ENCODE measurements around the gene FIZ1. TPM values are rescaled to one million over a fixed set of nuclear protein-coding genes. Genes with fewer than 3 reads are reported as not detected.

Gene FIZ1
- total RNA-seq, 2 experiments from 2014 or later = 6.0 to 17.1 TPM

DNA sequence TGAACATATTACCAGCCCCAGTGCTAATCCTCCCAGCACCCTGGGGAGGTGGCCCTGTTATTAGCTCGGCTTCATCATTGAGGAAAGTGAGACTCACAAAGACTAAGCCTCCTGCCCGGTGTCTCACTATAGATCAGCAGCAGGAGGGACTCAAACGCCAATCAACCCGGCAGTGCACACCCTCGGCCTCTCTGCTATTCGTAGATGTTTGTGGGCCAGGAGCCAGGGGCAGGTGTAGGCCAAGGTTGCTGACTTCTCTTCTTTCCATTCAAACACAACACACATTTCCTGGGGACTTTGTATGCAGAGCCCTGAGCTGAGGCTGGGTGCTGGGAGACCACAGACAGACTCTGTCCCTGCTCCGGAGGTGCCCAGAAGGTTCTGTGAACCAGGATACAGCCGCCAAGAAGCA is 44.6 kb downstream of the FIZ1 start:
- Histone ChIP-seq H3K27ac (ENCODE audit: low read depth, low read length, poor library complexity, severe bottlenecking) (no peak overlapping the region), H3K9me2 (ENCODE audit: insufficient read depth, low read length) (no peaks in the 10 kb centered on the region), H3K4me2 (ENCODE audit: low read length) (no peak overlapping the region), H3K4me3 (ENCODE audit: low read depth, low read length, poor library complexity, severe bottlenecking) (no peak overlapping the region), H3K9me3 (ENCODE audit: low read length) (no peaks in the 10 kb centered on the region), H3K79me2 (ENCODE audit: insufficient read depth, low read depth, low read length) (no peaks in the 10 kb centered on the region), H4K20me1 (ENCODE audit: insufficient read depth, low read length) (no peaks in the 10 kb centered on the region), H3K4me1 (ENCODE audit: insufficient read depth, low read length, poor library complexity, severe bottlenecking) (peaks cover 4% of the 10 kb centered on the region), H2AFZ (ENCODE audit: low read length) (no peak overlapping the region), H3K36me3 (ENCODE audit: insufficient read depth, low read length) (no peaks in the 10 kb centered on the region)
- intact Hi-C loops (cut with micrococcal nuclease; ENCODE audit: unreplicated experiment) = no loop called here
- CTCF ChIA-PET (ENCODE audit: unreplicated experiment) = no interaction called here
- DNase-seq (ENCODE audit: low spot score) = no peak
- no TSS peak for BruUV-seq (replicated peaks)
- TF ChIP-seq, protein P1, sequence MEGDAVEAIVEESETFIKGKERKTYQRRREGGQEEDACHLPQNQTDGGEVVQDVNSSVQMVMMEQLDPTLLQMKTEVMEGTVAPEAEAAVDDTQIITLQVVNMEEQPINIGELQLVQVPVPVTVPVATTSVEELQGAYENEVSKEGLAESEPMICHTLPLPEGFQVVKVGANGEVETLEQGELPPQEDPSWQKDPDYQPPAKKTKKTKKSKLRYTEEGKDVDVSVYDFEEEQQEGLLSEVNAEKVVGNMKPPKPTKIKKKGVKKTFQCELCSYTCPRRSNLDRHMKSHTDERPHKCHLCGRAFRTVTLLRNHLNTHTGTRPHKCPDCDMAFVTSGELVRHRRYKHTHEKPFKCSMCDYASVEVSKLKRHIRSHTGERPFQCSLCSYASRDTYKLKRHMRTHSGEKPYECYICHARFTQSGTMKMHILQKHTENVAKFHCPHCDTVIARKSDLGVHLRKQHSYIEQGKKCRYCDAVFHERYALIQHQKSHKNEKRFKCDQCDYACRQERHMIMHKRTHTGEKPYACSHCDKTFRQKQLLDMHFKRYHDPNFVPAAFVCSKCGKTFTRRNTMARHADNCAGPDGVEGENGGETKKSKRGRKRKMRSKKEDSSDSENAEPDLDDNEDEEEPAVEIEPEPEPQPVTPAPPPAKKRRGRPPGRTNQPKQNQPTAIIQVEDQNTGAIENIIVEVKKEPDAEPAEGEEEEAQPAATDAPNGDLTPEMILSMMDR (conservative IDR thresholded peaks at IDR 0.05; ENCODE audit: low read length) = no peak
- no peak for TF ChIP-seq EZH2phosphoT487 (IDR thresholded peaks at IDR 0.05; ENCODE audit: borderline replicate concordance, low read depth, low read length)
- POLR2A ChIA-PET = no interaction called here

DNA sequence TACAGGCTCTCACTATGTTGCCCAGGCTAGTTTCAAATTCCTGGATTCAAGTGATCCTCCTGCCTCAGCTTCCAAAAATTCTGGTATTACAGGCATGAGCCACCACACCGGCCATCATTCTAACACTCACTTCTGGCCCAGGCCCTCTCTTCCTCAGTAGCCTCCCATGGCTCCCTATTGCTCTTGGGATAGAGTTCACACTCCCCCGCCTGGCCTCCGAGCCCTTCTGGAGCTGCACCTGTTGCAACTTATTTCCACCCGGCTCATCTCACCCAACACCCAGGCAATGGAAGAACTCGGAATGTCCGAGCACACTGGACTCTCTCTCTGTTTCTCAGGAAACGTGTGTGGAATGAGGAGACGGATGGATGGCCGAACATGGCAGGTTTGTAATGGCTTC is 45.0 kb downstream of the FIZ1 start:
- ChIA-PET CTCF (ENCODE audit: unreplicated experiment) (no interaction called here), POLR2A (no interaction called here)
- no peaks in the 10 kb centered on the region for H3K36me3 ChIP-seq (ENCODE audit: insufficient read depth, low read length)
- H3K79me2 ChIP-seq (ENCODE audit: insufficient read depth, low read depth, low read length) = no peaks in the 10 kb centered on the region
- no TSS peak for BruUV-seq (replicated peaks)
- H3K27ac ChIP-seq (ENCODE audit: low read depth, low read length, poor library complexity, severe bottlenecking) = no peak overlapping the region
- H3K4me1 ChIP-seq (ENCODE audit: insufficient read depth, low read length, poor library complexity, severe bottlenecking) = peaks cover 8% of the 10 kb centered on the region
- no peak for TF ChIP-seq EZH2phosphoT487 (IDR thresholded peaks at IDR 0.05; ENCODE audit: borderline replicate concordance, low read depth, low read length)
- TF ChIP-seq, protein P1 (conservative IDR thresholded peaks at IDR 0.05; ENCODE audit: low read length) = no peak
- H2AFZ ChIP-seq (ENCODE audit: low read length) = no peak overlapping the region
- H3K4me2 ChIP-seq (ENCODE audit: low read length) = no peak overlapping the region
- no peak overlapping the region for H3K4me3 ChIP-seq (ENCODE audit: low read depth, low read length, poor library complexity, severe bottlenecking)
- intact Hi-C loops (cut with micrococcal nuclease; ENCODE audit: unreplicated experiment) = no loop called here
- no peak for DNase-seq (ENCODE audit: low spot score)
- no peaks in the 10 kb centered on the region for H3K9me2 ChIP-seq (ENCODE audit: insufficient read depth, low read length)
- H4K20me1 ChIP-seq (ENCODE audit: insufficient read depth, low read length) = no peaks in the 10 kb centered on the region
- no peaks in the 10 kb centered on the region for H3K9me3 ChIP-seq (ENCODE audit: low read length)

- Histone ChIP-seq H3K4me1 (ENCODE audit: insufficient read depth, low read length, poor library complexity, severe bottlenecking) (peaks cover 8% of the 10 kb centered on the region), H3K4me2 (ENCODE audit: low read length) (no peak overlapping the region), H3K4me3 (ENCODE audit: low read depth, low read length, poor library complexity, severe bottlenecking) (no peak overlapping the region), H3K9me3 (ENCODE audit: low read length) (no peaks in the 10 kb centered on the region), H3K9me2 (ENCODE audit: insufficient read depth, low read length) (no peaks in the 10 kb centered on the region), H4K20me1 (ENCODE audit: insufficient read depth, low read length) (no peaks in the 10 kb centered on the region), H2AFZ (ENCODE audit: low read length) (no peak overlapping the region), H3K27ac (ENCODE audit: low read depth, low read length, poor library complexity, severe bottlenecking) (no peak overlapping the region), H3K79me2 (ENCODE audit: insufficient read depth, low read depth, low read length) (no peaks in the 10 kb centered on the region), H3K36me3 (ENCODE audit: insufficient read depth, low read length) (no peaks in the 10 kb centered on the region)
- no peak for DNase-seq (ENCODE audit: low spot score)
- BruUV-seq (replicated peaks) = no TSS peak
- POLR2A ChIA-PET = no interaction called here
- CTCF ChIA-PET (ENCODE audit: unreplicated experiment) = interaction anchor here (0.6 kb wide), 1 partner anchor 75 kb away, joined by 3 read pairs; no protein-coding TSS in a partner anchor
- intact Hi-C loops (cut with micrococcal nuclease; ENCODE audit: unreplicated experiment) = no loop called here
- TF ChIP-seq EZH2phosphoT487 (IDR thresholded peaks at IDR 0.05; ENCODE audit: borderline replicate concordance, low read depth, low read length) = no peak
- TF ChIP-seq, protein P1 (conservative IDR thresholded peaks at IDR 0.05; ENCODE audit: low read length) = no peak
These were observed 45.8 kb downstream of the FIZ1 start for GRCh38 chr19:55553217-55554182.
